Measurements from ENCODE around the gene SLC36A1. TPM values are rescaled to one million over a fixed set of nuclear protein-coding genes. Genes with fewer than 3 reads are reported as not detected.

Gene SLC36A1
- total and polyA plus RNA-seq, 11 donors, result 1.2 to 18.8 (median 2.8) TPM

- 88 to 100% (median 93%) methylated on average over 3 of the region's 3 CpGs for WGBS, 4 donors
- no peaks in the 10 kb centered on the region for H3K27me3 ChIP-seq
Observed at GRCh38 chr5:151469992-151470391, 22.6 kb downstream of the SLC36A1 start.

GRCh38 chr5:151470439-151470838, 23.0 kb downstream of the SLC36A1 start:
- 82 to 89% (median 86%) methylated on average over 4 of the region's 4 CpGs for WGBS, 4 donors
- no peaks in the 10 kb centered on the region for H3K27me3 ChIP-seq
- no peak overlapping the region for H3K4me3 ChIP-seq
- no peak for TF ChIP-seq POLR2A (IDR thresholded peaks at IDR 0.05)
- TF ChIP-seq CTCF (IDR thresholded peaks at IDR 0.05), result no peak
- no peaks in the 10 kb centered on the region for H3K9me3 ChIP-seq
- no peak overlapping the region for H3K27ac ChIP-seq
- DNase-seq, result no peak
- no peak for ATAC-seq
- intact Hi-C loops (cut with DNase I), result no loop called here
- peaks cover 0 to 87% (median 19%) of the 10 kb centered on the region in 9 donors for H3K36me3 ChIP-seq
- H3K4me1 ChIP-seq, result no peaks in the 10 kb centered on the region

More at GRCh38 chr5:151469992-151470391, 22.6 kb downstream of the SLC36A1 start:
- TF ChIP-seq POLR2A (IDR thresholded peaks at IDR 0.05) (no peak), CTCF (IDR thresholded peaks at IDR 0.05) (no peak)
- Histone ChIP-seq H3K4me3 (no peak overlapping the region), H3K36me3 (peaks cover 0 to 91% (median 24%) of the 10 kb centered on the region in 9 donors), H3K9me3 (no peaks in the 10 kb centered on the region), H3K4me1 (no peaks in the 10 kb centered on the region), H3K27ac (no peak overlapping the region)
- no peak for ATAC-seq
- DNase-seq, result no peak
- intact Hi-C loops (cut with DNase I), result no loop called here

- peaks cover 0 to 88% (median 19%) of the 10 kb centered on the region in 9 donors for H3K36me3 ChIP-seq
- intact Hi-C loops (cut with DNase I), result no loop called here
- no peak for ATAC-seq
Observed at GRCh38 chr5:151471276-151471675, 23.9 kb downstream of the SLC36A1 start.

GRCh38 chr5:151474799-151475198, 27.4 kb downstream of the SLC36A1 start:
- Histone ChIP-seq H3K4me3 (no peak overlapping the region), H3K4me1 (peaks cover 0 to under 1% (median 0%) of the 10 kb centered on the region in 12 donors), H3K27me3 (no peaks in the 10 kb centered on the region), H3K36me3 (peaks cover 0 to 96% (median 37%) of the 10 kb centered on the region in 9 donors), H3K27ac (no peak overlapping the region), H3K9me3 (no peaks in the 10 kb centered on the region)
- WGBS, 4 donors, result 80 to 88% (median 84%) methylated on average over 6 of the region's 6 CpGs
- ATAC-seq, result no peak
- TF ChIP-seq CTCF (IDR thresholded peaks at IDR 0.05), result no peak
- TF ChIP-seq POLR2A (IDR thresholded peaks at IDR 0.05), result no peak
- DNase-seq, result no peak
- intact Hi-C loops (cut with DNase I), result no loop called here

More at GRCh38 chr5:151471276-151471675, 23.9 kb downstream of the SLC36A1 start:
- no peak for DNase-seq
- Histone ChIP-seq H3K27me3 (no peaks in the 10 kb centered on the region), H3K4me1 (no peaks in the 10 kb centered on the region), H3K9me3 (no peaks in the 10 kb centered on the region), H3K27ac (no peak overlapping the region), H3K4me3 (no peak overlapping the region)
- TF ChIP-seq CTCF (IDR thresholded peaks at IDR 0.05) (no peak), POLR2A (IDR thresholded peaks at IDR 0.05) (no peak)
- WGBS, 4 donors, result 87 to 93% (median 89%) methylated on average over 1 of the region's 1 CpG

All from heart left ventricle (tissue), 16 donors.